CD14-positive monocyte (primary cell): ENCODE data around the gene SPATA20. TPM values are rescaled to one million over a fixed set of nuclear protein-coding genes. Genes with fewer than 3 reads are reported as not detected.
A peak's percentile ranks its signal among the peaks of the same experiment; 100 is the strongest.

Source experiments
- DNase-seq, 3 donors: peaks; one replicate each; pipeline ENCODE4 v3.0.0-alpha.2; 2011 to 2022
- H2AFZ ChIP-seq: 2 replicates; pipeline ENCODE4 v1.6.0; 2012; ENCODE audit warnings: mild to moderate bottlenecking, low read depth, low read length, inconsistent platforms; ENCODE audit not compliant: insufficient read depth, poor library complexity, severe bottlenecking
- H3K27ac ChIP-seq, 2 donors: 1 replicate in 1 of 2; 2 replicates in 1 of 2; pipeline ENCODE4 v1.5.1; 2012 to 2013; ENCODE audit warnings: low read length in 2 of 2, control low read depth in 1 of 2, inconsistent platforms in 1 of 2, low read depth in 1 of 2, mild to moderate bottlenecking in 1 of 2
- H3K27me3 ChIP-seq, 2 donors: one replicate each; pipeline versions ENCODE4 v1.6.0 to v1.6.1; 2011 to 2013; ENCODE audit warnings: low read length in 2 of 2; ENCODE audit not compliant: control insufficient read depth in 2 of 2, insufficient read depth in 2 of 2
- H3K36me3 ChIP-seq, 2 donors: replicated peaks in 1 of 2; 1 replicate in 1 of 2; 2 replicates in 1 of 2; pipeline versions ENCODE4 v1.5.1 to v1.6.1; 2012 to 2013; ENCODE audit warnings: low read length in 2 of 2, control low read depth in 1 of 2, inconsistent platforms in 1 of 2, mild to moderate bottlenecking in 1 of 2; ENCODE audit not compliant: insufficient read depth in 2 of 2, control insufficient read depth in 1 of 2
- H3K4me1 ChIP-seq, 2 donors: 1 replicate in 1 of 2; 2 replicates in 1 of 2; pipeline versions ENCODE4 v1.5.1 to v1.6.1; 2012 to 2013; ENCODE audit warnings: low read length in 2 of 2, control low read depth in 1 of 2, inconsistent platforms in 1 of 2, mild to moderate bottlenecking in 1 of 2, moderate library complexity in 1 of 2; ENCODE audit not compliant: insufficient read depth in 2 of 2, control insufficient read depth in 1 of 2
- H3K4me2 ChIP-seq: replicated peaks from 2 replicates; pipeline ENCODE3; 2012; ENCODE audit warnings: low read length, moderate library complexity, mild to moderate bottlenecking; ENCODE audit not compliant: poor library complexity, severe bottlenecking; ENCODE audit errors: extremely low read depth
- H3K4me3 ChIP-seq, 3 experiments: fragments of 200-600 bp in 1 of 3; sonication (generic) in 1 of 3; replicated peaks in 1 of 3; 1 replicate in 2 of 3; 2 replicates in 1 of 3; pipeline ENCODE4 v1.5.1; 2011 to 2013; ENCODE audit warnings: low read length in 3 of 3, mild to moderate bottlenecking in 3 of 3, control low read depth in 2 of 3, low read depth in 2 of 3, inconsistent platforms in 1 of 3, moderate library complexity in 1 of 3
- H3K79me2 ChIP-seq: 2 replicates; pipeline ENCODE4 v1.6.0; 2012; ENCODE audit warnings: mild to moderate bottlenecking, control low read depth, inconsistent platforms, low read length, moderate library complexity; ENCODE audit not compliant: insufficient read depth
- H3K9ac ChIP-seq: 2 replicates; pipeline ENCODE4 v1.6.0; 2017; ENCODE audit warnings: low read length, mild to moderate bottlenecking; ENCODE audit not compliant: insufficient read depth, poor library complexity, severe bottlenecking
- H3K9me3 ChIP-seq, 2 donors: replicated peaks in 1 of 2; 1 replicate in 1 of 2; 2 replicates in 1 of 2; pipeline versions ENCODE4 v1.5.1 to v1.6.1; 2012 to 2013; ENCODE audit warnings: low read length in 2 of 2, control low read depth in 1 of 2; ENCODE audit not compliant: control insufficient read depth in 1 of 2, insufficient read depth in 1 of 2
- H4K20me1 ChIP-seq: 2 replicates; pipeline ENCODE4 v1.6.0; 2012; ENCODE audit warnings: mild to moderate bottlenecking, low read length, control low read depth, moderate library complexity; ENCODE audit not compliant: insufficient read depth
- H3K27ac Mint-ChIP-seq, 7 donors: one replicate each; pipeline ENCODE4 v1.8.0; 2020; ENCODE audit warnings: mild to moderate bottlenecking in 7 of 7, mixed read lengths in 7 of 7, moderate library complexity in 6 of 7, inconsistent platforms in 2 of 7
- H3K27me3 Mint-ChIP-seq, 3 donors: one replicate each; pipeline ENCODE4 v1.8.0; 2021 to 2022; ENCODE audit warnings: low read depth in 3 of 3, mild to moderate bottlenecking in 3 of 3, mixed read lengths in 3 of 3, moderate library complexity in 3 of 3, inconsistent platforms in 1 of 3
- H3K36me3 Mint-ChIP-seq, 2 donors: one replicate each; pipeline ENCODE4 v1.8.0; 2020; ENCODE audit warnings: mixed read lengths in 2 of 2, inconsistent platforms in 1 of 2, mild to moderate bottlenecking in 1 of 2
- H3K4me1 Mint-ChIP-seq: one replicate; pipeline ENCODE4 v1.8.0; 2020; ENCODE audit warnings: mild to moderate bottlenecking, mixed read lengths
- H3K4me3 Mint-ChIP-seq, 2 donors: one replicate each; pipeline ENCODE4 v1.8.0; 2020; ENCODE audit warnings: mild to moderate bottlenecking in 2 of 2, mixed read lengths in 2 of 2, moderate library complexity in 1 of 2
- H3K9me3 Mint-ChIP-seq, 7 donors: one replicate each; pipeline ENCODE4 v1.8.0; 2020 to 2022; ENCODE audit warnings: mixed read lengths in 7 of 7, mild to moderate bottlenecking in 6 of 7, moderate library complexity in 6 of 7, inconsistent platforms in 2 of 7
- CTCF ChIP-seq: fragments of 200-600 bp; IDR thresholded peaks from one replicate; pipeline ENCODE4 v1.8.0; 2022; ENCODE audit warnings: antibody characterized with exemption, mild to moderate bottlenecking
- WGBS: methylation state at CpG from one replicate; pipeline ENCODE4 v1.1.5; 2013; ENCODE audit warnings: missing lambda C conversion rate; ENCODE audit not compliant: insufficient coverage; 5-methylcytosine and 5-hydroxymethylcytosine counted together
- intact Hi-C, 2 donors: fragments of 100-400 bp; cut with micrococcal nuclease; formaldehyde crosslinking; loops; one replicate each; pipeline versions ENCODE4 v1.15.0 to v1.15.1; 2023
- polyA plus RNA-seq, 3 donors: library from polyadenylated mRNA; depleted of rRNA in 1 of 3; unstranded in 2 of 3; stranded (reverse) in 1 of 3; fragments of 300-500 nt in 2 of 3; fragments of >200 nt in 1 of 3; fragmentation: Illumina TruSeq in 2 of 3; gene quantifications; 1 replicate in 2 of 3; 2 replicates in 1 of 3; pipeline ENCODE4 v1.2.3, GENCODE V29; 2012 to 2021

SPATA20 gene
- polyA plus RNA-seq, 3 donors = 9.3 to 37.8 (median 12.2) TPM

GRCh38 chr17:50520483-50520882 is 26.5 kb upstream of the SPATA20 start:
- Histone ChIP-seq H3K4me2 (no peak overlapping the region), H3K4me1 (no peaks in the 10 kb centered on the region), H3K4me3 (no peak overlapping the region), H3K27ac (no peak overlapping the region), H3K36me3 (no peaks in the 10 kb centered on the region), H4K20me1 (no peaks in the 10 kb centered on the region), H2AFZ (no peak overlapping the region), H3K9ac (no peak overlapping the region), H3K79me2 (no peaks in the 10 kb centered on the region), H3K27me3 (no peaks in the 10 kb centered on the region), H3K9me3 (no peaks in the 10 kb centered on the region)
- no peak for TF ChIP-seq CTCF
- peaks cover 1 to 3% (median 2%) of the 10 kb centered on the region in 3 donors for H3K27me3 Mint-ChIP-seq
- H3K4me3 Mint-ChIP-seq = no peak overlapping the region
- DNase-seq = no peak
- H3K36me3 Mint-ChIP-seq = no peaks in the 10 kb centered on the region
- H3K4me1 Mint-ChIP-seq = no peaks in the 10 kb centered on the region
- peak overlapping the region in 1 of 7 donors; percentile 46 for H3K27ac Mint-ChIP-seq
- H3K9me3 Mint-ChIP-seq = no peaks in the 10 kb centered on the region
- intact Hi-C loops = no loop called here
- 90% methylated on average over 2 of the region's 2 CpGs for WGBS

GRCh38 chr17:50521514-50521913 is 25.5 kb upstream of the SPATA20 start:
- Histone ChIP-seq H3K4me2 (no peak overlapping the region), H3K4me1 (no peaks in the 10 kb centered on the region), H3K27me3 (no peaks in the 10 kb centered on the region), H3K9me3 (no peaks in the 10 kb centered on the region), H2AFZ (no peak overlapping the region), H3K4me3 (no peak overlapping the region), H3K27ac (no peak overlapping the region), H3K9ac (no peak overlapping the region), H3K36me3 (no peaks in the 10 kb centered on the region), H4K20me1 (no peaks in the 10 kb centered on the region), H3K79me2 (no peaks in the 10 kb centered on the region)
- no peak for DNase-seq
- Mint-ChIP-seq H3K36me3 (no peaks in the 10 kb centered on the region), H3K27ac (no peak overlapping the region), H3K4me1 (no peaks in the 10 kb centered on the region), H3K27me3 (peaks cover 1 to 3% (median 2%) of the 10 kb centered on the region in 3 donors), H3K9me3 (no peaks in the 10 kb centered on the region), H3K4me3 (no peak overlapping the region)
- intact Hi-C loops = no loop called here
- no CpG with 5 or more reads among the region's 2 CpGs for WGBS
- TF ChIP-seq CTCF = no peak
